ENCODE measurements around the gene SLC7A1. TPM values are rescaled to one million over a fixed set of nuclear protein-coding genes. Genes with fewer than 3 reads are reported as not detected.

The SLC7A1 gene
- total and polyA plus RNA-seq, 2 of the 8 experiments (the other 6 are each of a cell fraction or from before 2014, with no cell fraction given), result 26.8 to 114 TPM

DNA sequence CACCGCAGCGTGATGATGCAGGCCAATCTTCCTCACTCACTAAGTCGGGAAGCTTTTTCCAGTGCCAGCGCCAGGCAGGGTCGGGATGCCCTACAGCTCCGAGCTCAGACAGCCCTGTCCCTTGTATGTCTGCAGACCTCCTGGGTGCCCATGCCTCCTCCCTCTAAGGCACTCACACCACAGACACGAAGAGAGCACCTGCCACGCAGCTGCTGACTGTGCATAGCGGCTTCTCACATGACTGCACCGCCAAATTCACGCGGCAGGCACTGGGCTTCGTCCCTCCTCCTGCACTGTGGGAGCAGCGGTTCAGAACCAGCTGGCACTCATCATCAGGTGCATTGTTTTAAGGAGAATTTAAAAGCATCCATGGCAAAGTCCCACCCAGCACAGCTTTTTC lies 88.1 kb downstream of the SLC7A1 start:
- Histone ChIP-seq H3K4me2 (ENCODE audit: insufficient read depth in 1 of 2, low read depth in 2 of 2, low read length in 2 of 2) (no peak overlapping the region), H2BK15ac (ENCODE audit: low read length) (no peak overlapping the region), H2BK120ac (replicated peaks; ENCODE audit: low read depth, low read length) (no peak overlapping the region), H3K27ac (ENCODE audit: low read depth, low read length) (no peak overlapping the region), H2AK5ac (ENCODE audit: low read depth, low read length) (no peak overlapping the region), H3K14ac (ENCODE audit: insufficient read length) (no peak overlapping the region), H3K23me2 (ENCODE audit: low read depth, low read length) (no peaks in the 10 kb centered on the region), H3K27me3 (replicated peaks in 1 of 4; ENCODE audit: control insufficient read depth in 3 of 4, extremely low read depth in 1 of 4, insufficient read depth in 3 of 4, low read length in 3 of 4) (no peaks in the 10 kb centered on the region; a peak in 1 of 7 replicates), H3K9ac (replicated peaks in 1 of 4; ENCODE audit: extremely low read depth in 1 of 4, low read depth in 3 of 4, low read length in 3 of 4) (no peak overlapping the region), H3K9me3 (ENCODE audit: insufficient read depth in 2 of 2, low read depth in 1 of 2, low read length in 1 of 2) (no peaks in the 10 kb centered on the region), H4K5ac (ENCODE audit: insufficient read length, low read depth, low read length) (no peak overlapping the region), H2AFZ (ENCODE audit: low read length) (no peak overlapping the region), H2BK12ac (ENCODE audit: low read depth, low read length) (no peak overlapping the region), H4K8ac (ENCODE audit: extremely low read depth, insufficient read depth, low read length) (peak overlapping the region; percentile 15; the same call in 1 of the 2 replicates), H3K79me2 (ENCODE audit: control insufficient read depth in 1 of 2, insufficient read depth in 2 of 2, low read length in 2 of 2) (no peaks in the 10 kb centered on the region), H3K4me3 (ENCODE audit: extremely low read depth in 1 of 4, insufficient read depth in 2 of 4, low read depth in 3 of 4, low read length in 4 of 4) (no peak overlapping the region), H3K56ac (replicated peaks; ENCODE audit: insufficient read length, low read depth, low read length) (no peak overlapping the region), H3K18ac (ENCODE audit: extremely low read depth, low read length) (no peak overlapping the region), H3K4ac (replicated peaks; ENCODE audit: insufficient read length, low read depth, low read length) (no peak overlapping the region), H3K23ac (ENCODE audit: insufficient read length) (no peak overlapping the region), H4K91ac (replicated peaks; ENCODE audit: insufficient read length, low read length) (no peak overlapping the region), H2BK5ac (ENCODE audit: low read depth, low read length) (no peak overlapping the region), H2BK20ac (ENCODE audit: low read length) (no peak overlapping the region), H4K20me1 (replicated peaks in 1 of 2; ENCODE audit: control insufficient read depth in 1 of 2, insufficient read depth in 2 of 2, low read length in 2 of 2) (peaks cover 0 to 2% of the 10 kb centered on the region in 2 experiments), H3K36me3 (ENCODE audit: control insufficient read depth in 2 of 4, insufficient read depth in 4 of 4, low read length in 3 of 4) (peaks cover 0 to 10% (median 4%) of the 10 kb centered on the region in 4 experiments; a peak in 4 of 8 replicates), H3K79me1 (ENCODE audit: low read depth, low read length) (no peaks in the 10 kb centered on the region), H3K4me1 (replicated peaks in 1 of 4; ENCODE audit: control insufficient read depth in 3 of 4, insufficient read depth in 4 of 4, low read length in 3 of 4) (no peaks in the 10 kb centered on the region)
- ChIA-PET CTCF (ENCODE audit: partially characterized antibody) (interaction anchor here (1.2 to 17.8 kb wide), 20 partner anchors 9 to 605 kb away, joined by 3 to 210 read pairs (median 10); no protein-coding TSS in a partner anchor), POLR2A (ENCODE audit: partially characterized antibody) (interaction anchor here (0.8 to 4.2 kb wide), 9 partner anchors 8 to 199 kb away, joined by 3 to 23 read pairs (median 5); partner anchors contain the start of gene SLC7A1)
- no peak for DNase-seq (ENCODE audit: low read depth in 1 of 2, low spot score in 2 of 2)
- no peak for FAIRE-seq
- 86% methylated on average over 14 of the region's 14 CpGs; no CpG with 5 or more reads in 1 of the 2 experiments for WGBS, 2 experiments (ENCODE audit: extremely low coverage in 1 of 2, insufficient coverage in 1 of 2, insufficient read length in 1 of 2, insufficient replicate concordance in 2 of 2, low coverage in 1 of 2, low lambda C conversion rate in 2 of 2, missing lambda C conversion rate in 1 of 2)
- no peak for TF ChIP-seq SUZ12 (IDR thresholded peaks at IDR 0.05; ENCODE audit: low read length)
- TF ChIP-seq POLR2A (IDR thresholded peaks at IDR 0.05; ENCODE audit: control extremely low read depth in 1 of 2, low read depth in 2 of 2, low read length in 2 of 2), result no peak
- no peak for TF ChIP-seq TBP (IDR thresholded peaks at IDR 0.05; ENCODE audit: low read depth, low read length)
- TF ChIP-seq EGR1 (IDR thresholded peaks at IDR 0.05; ENCODE audit: borderline replicate concordance, low read depth, low read length), result no peak
- no peak for TF ChIP-seq NANOG (IDR thresholded peaks at IDR 0.05; ENCODE audit: insufficient read depth, low read depth, low read length, poor library complexity, severe bottlenecking)
- TF ChIP-seq, protein P1, sequence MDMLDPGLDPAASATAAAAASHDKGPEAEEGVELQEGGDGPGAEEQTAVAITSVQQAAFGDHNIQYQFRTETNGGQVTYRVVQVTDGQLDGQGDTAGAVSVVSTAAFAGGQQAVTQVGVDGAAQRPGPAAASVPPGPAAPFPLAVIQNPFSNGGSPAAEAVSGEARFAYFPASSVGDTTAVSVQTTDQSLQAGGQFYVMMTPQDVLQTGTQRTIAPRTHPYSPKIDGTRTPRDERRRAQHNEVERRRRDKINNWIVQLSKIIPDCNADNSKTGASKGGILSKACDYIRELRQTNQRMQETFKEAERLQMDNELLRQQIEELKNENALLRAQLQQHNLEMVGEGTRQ (IDR thresholded peaks at IDR 0.05; ENCODE audit: low read length), result no peak
- TF ChIP-seq, protein P2, sequence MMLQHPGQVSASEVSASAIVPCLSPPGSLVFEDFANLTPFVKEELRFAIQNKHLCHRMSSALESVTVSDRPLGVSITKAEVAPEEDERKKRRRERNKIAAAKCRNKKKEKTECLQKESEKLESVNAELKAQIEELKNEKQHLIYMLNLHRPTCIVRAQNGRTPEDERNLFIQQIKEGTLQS (IDR thresholded peaks at IDR 0.05; ENCODE audit: insufficient read depth, low read depth, low read length), result no peak
- TF ChIP-seq, protein P3, sequence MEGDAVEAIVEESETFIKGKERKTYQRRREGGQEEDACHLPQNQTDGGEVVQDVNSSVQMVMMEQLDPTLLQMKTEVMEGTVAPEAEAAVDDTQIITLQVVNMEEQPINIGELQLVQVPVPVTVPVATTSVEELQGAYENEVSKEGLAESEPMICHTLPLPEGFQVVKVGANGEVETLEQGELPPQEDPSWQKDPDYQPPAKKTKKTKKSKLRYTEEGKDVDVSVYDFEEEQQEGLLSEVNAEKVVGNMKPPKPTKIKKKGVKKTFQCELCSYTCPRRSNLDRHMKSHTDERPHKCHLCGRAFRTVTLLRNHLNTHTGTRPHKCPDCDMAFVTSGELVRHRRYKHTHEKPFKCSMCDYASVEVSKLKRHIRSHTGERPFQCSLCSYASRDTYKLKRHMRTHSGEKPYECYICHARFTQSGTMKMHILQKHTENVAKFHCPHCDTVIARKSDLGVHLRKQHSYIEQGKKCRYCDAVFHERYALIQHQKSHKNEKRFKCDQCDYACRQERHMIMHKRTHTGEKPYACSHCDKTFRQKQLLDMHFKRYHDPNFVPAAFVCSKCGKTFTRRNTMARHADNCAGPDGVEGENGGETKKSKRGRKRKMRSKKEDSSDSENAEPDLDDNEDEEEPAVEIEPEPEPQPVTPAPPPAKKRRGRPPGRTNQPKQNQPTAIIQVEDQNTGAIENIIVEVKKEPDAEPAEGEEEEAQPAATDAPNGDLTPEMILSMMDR (IDR thresholded peaks at IDR 0.05; ENCODE audit: control extremely low read depth in 1 of 3, insufficient read depth in 1 of 3, low read depth in 1 of 3, low read length in 3 of 3), result no peak

Data from H1 (cell line).